Activated T-cell treated with anti-CD3 and anti-CD28 coated beads for 48 hours (primary cell): ENCODE measurements around the gene SBF2.
"Not testable (repeated sequence)": the region's sequence is repeated elsewhere in the genome, so short reads cannot be mapped to it uniquely, and the experiment has no call there.

ENCODE experiments used
- DNase-seq: peaks from one replicate; pipeline ENCODE4 v3.0.0-alpha.2; 2020; ENCODE audit warnings: low read depth

The SBF2 gene

GRCh38 chr11:10164621-10165020 is 129.4 kb downstream of the SBF2 start:
- no peak for DNase-seq

GRCh38 chr11:10162222-10162621 is 131.8 kb downstream of the SBF2 start:
- DNase-seq: no peak

- DNase-seq: no peak
Observed at GRCh38 chr11:10160350-10160749, 133.7 kb downstream of the SBF2 start.

- DNase-seq: no peak
Observed at GRCh38 chr11:10158461-10158860, 135.6 kb downstream of the SBF2 start.

- DNase-seq: no peak
Observed at GRCh38 chr11:10155793-10156490, 138.1 kb downstream of the SBF2 start.

GRCh38 chr11:10150800-10151199 is 143.2 kb downstream of the SBF2 start:
- no peak for DNase-seq

GRCh38 chr11:10149553-10149952 is 144.5 kb downstream of the SBF2 start:
- no peak for DNase-seq

- no peak for DNase-seq
Observed at GRCh38 chr11:10147195-10147594, 146.8 kb downstream of the SBF2 start.

- no peak for DNase-seq
Observed at GRCh38 chr11:10144954-10145353, 149.1 kb downstream of the SBF2 start.

- no peak for DNase-seq
Observed at GRCh38 chr11:10139656-10140055, 154.4 kb downstream of the SBF2 start.

GRCh38 chr11:10139143-10139542 is 154.9 kb downstream of the SBF2 start:
- DNase-seq: no peak

GRCh38 chr11:10134975-10135481 is 159.0 kb downstream of the SBF2 start:
- DNase-seq: no peak

GRCh38 chr11:10134226-10134625 is 159.8 kb downstream of the SBF2 start:
- not testable (repeated sequence) for DNase-seq

GRCh38 chr11:10133251-10133650 is 160.8 kb downstream of the SBF2 start:
- DNase-seq: not testable (repeated sequence)

- DNase-seq: no peak
Observed at GRCh38 chr11:10130875-10131274, 163.1 kb downstream of the SBF2 start.

GRCh38 chr11:10129184-10129583 is 164.8 kb downstream of the SBF2 start:
- not testable (repeated sequence) for DNase-seq

GRCh38 chr11:10125522-10126133 is 168.4 kb downstream of the SBF2 start:
- no peak for DNase-seq

- DNase-seq: no peak
Observed at GRCh38 chr11:10122326-10123197, 171.5 kb downstream of the SBF2 start.

- no peak for DNase-seq
Observed at GRCh38 chr11:10118865-10119264, 175.2 kb downstream of the SBF2 start.

GRCh38 chr11:10117709-10118351 is 176.2 kb downstream of the SBF2 start:
- DNase-seq: no peak

GRCh38 chr11:10116588-10116987 is 177.4 kb downstream of the SBF2 start:
- no peak for DNase-seq
